ENCODE data around the gene SLC25A51.

Gene SLC25A51

GRCh38 chr9:37906312-37907239, 2.6 kb upstream of the SLC25A51 start:
- TF ChIP-seq SCRT2 (tag by site-specific recombination; IDR thresholded peaks at IDR 0.05): no peak
- TF ChIP-seq ZNF837 (tag by site-specific recombination; IDR thresholded peaks at IDR 0.05): no peak
- TF ChIP-seq ZNF571 (tag by site-specific recombination; IDR thresholded peaks at IDR 0.05): no peak
- no peak for TF ChIP-seq ZNF48 (tag by site-specific recombination; IDR thresholded peaks at IDR 0.05)
- TF ChIP-seq BCL11B (tag by site-specific recombination; IDR thresholded peaks at IDR 0.05; ENCODE audit: low read depth): no peak
- no peak for TF ChIP-seq ZNF23 (tag by site-specific recombination; IDR thresholded peaks at IDR 0.05; ENCODE audit: borderline replicate concordance)
- TF ChIP-seq ZSCAN18 (tag by site-specific recombination; IDR thresholded peaks at IDR 0.05): no peak
- no peak for TF ChIP-seq ZBTB44 (tag by site-specific recombination; IDR thresholded peaks at IDR 0.05)
- TF ChIP-seq ZNF518A (tag by site-specific recombination; conservative IDR thresholded peaks at IDR 0.05; ENCODE audit: low read depth): no peak
- no peak for TF ChIP-seq REPIN1 (tag by site-specific recombination; IDR thresholded peaks at IDR 0.05; ENCODE audit: low read depth)
- no peak for TF ChIP-seq MYNN (tag by site-specific recombination; IDR thresholded peaks at IDR 0.05; ENCODE audit: borderline replicate concordance)
- no peak for TF ChIP-seq ZNF623 (tag by site-specific recombination; IDR thresholded peaks at IDR 0.05)
- no peak overlapping the region for H3K4me3 ChIP-seq (ENCODE audit: low read depth, low read length)
- H3K27ac ChIP-seq (ENCODE audit: extremely low read depth, low read depth, low read length): no peak overlapping the region
- CTCF ChIA-PET: interaction anchor here (0.7 kb wide), 2 partner anchors 136 to 191 kb away, joined by 3 read pairs; no protein-coding TSS in a partner anchor
- H3K4me1 ChIP-seq (ENCODE audit: control insufficient read depth, insufficient read depth, low read length): no peaks in the 10 kb centered on the region
- no peaks in the 10 kb centered on the region for H3K9me3 ChIP-seq (ENCODE audit: control insufficient read depth, insufficient read depth, low read depth, low read length)
- POLR2A ChIA-PET: interaction anchor here (0.5 to 0.6 kb wide), 2 partner anchors 169 to 487 kb away, joined by 4 to 8 read pairs; no protein-coding TSS in a partner anchor
- no peaks in the 10 kb centered on the region for H3K36me3 ChIP-seq (ENCODE audit: control insufficient read depth in 2 of 2, insufficient read depth in 1 of 2, low read length in 2 of 2)

- Histone ChIP-seq H3K27ac (ENCODE audit: extremely low read depth, low read depth, low read length) (no peak overlapping the region), H3K9me3 (ENCODE audit: control insufficient read depth, insufficient read depth, low read depth, low read length) (no peaks in the 10 kb centered on the region), H3K36me3 (ENCODE audit: control insufficient read depth in 2 of 2, insufficient read depth in 1 of 2, low read length in 2 of 2) (peaks cover 0 to 1% of the 10 kb centered on the region in 2 experiments; a peak in 1 of 3 replicates), H3K4me3 (ENCODE audit: low read depth, low read length) (no peak overlapping the region), H3K4me1 (ENCODE audit: control insufficient read depth, insufficient read depth, low read length) (no peaks in the 10 kb centered on the region)
- ChIA-PET POLR2A (no interaction called here), CTCF (interaction anchor here (0.6 to 0.7 kb wide), 3 partner anchors 183 to 389 kb away, joined by 3 to 4 read pairs (median 3); no protein-coding TSS in a partner anchor)
- TF ChIP-seq HOXA7 (CRISPR knock-in tag; IDR thresholded peaks at IDR 0.05; ENCODE audit: borderline replicate concordance) (no peak), ZNF830 (tag by site-specific recombination; IDR thresholded peaks at IDR 0.05; ENCODE audit: low read depth) (no peak), ZNF658 (tag by site-specific recombination; IDR thresholded peaks at IDR 0.05) (no peak), ZNF155 (tag by site-specific recombination; IDR thresholded peaks at IDR 0.05) (no peak), ZNF704 (tag by site-specific recombination; IDR thresholded peaks at IDR 0.05) (no peak), ZFP69B (tag by site-specific recombination; IDR thresholded peaks at IDR 0.05) (no peak), KLF16 (tag by site-specific recombination; IDR thresholded peaks at IDR 0.05) (no peak), ZNF114 (tag by site-specific recombination; IDR thresholded peaks at IDR 0.05) (no peak), RBAK (tag by site-specific recombination; IDR thresholded peaks at IDR 0.05) (no peak), BCL11A (tag by site-specific recombination; IDR thresholded peaks at IDR 0.05; ENCODE audit: low read depth) (no peak), KLF8 (tag by site-specific recombination; IDR thresholded peaks at IDR 0.05) (no peak), ZNF138 (tag by site-specific recombination; IDR thresholded peaks at IDR 0.05; ENCODE audit: borderline replicate concordance) (no peak), ZNF776 (tag by site-specific recombination; IDR thresholded peaks at IDR 0.05; ENCODE audit: borderline replicate concordance) (no peak)
Observed at GRCh38 chr9:37905776-37906175, 1.8 kb upstream of the SLC25A51 start.
